ENCODE results near the gene SEC31A.

DNA sequence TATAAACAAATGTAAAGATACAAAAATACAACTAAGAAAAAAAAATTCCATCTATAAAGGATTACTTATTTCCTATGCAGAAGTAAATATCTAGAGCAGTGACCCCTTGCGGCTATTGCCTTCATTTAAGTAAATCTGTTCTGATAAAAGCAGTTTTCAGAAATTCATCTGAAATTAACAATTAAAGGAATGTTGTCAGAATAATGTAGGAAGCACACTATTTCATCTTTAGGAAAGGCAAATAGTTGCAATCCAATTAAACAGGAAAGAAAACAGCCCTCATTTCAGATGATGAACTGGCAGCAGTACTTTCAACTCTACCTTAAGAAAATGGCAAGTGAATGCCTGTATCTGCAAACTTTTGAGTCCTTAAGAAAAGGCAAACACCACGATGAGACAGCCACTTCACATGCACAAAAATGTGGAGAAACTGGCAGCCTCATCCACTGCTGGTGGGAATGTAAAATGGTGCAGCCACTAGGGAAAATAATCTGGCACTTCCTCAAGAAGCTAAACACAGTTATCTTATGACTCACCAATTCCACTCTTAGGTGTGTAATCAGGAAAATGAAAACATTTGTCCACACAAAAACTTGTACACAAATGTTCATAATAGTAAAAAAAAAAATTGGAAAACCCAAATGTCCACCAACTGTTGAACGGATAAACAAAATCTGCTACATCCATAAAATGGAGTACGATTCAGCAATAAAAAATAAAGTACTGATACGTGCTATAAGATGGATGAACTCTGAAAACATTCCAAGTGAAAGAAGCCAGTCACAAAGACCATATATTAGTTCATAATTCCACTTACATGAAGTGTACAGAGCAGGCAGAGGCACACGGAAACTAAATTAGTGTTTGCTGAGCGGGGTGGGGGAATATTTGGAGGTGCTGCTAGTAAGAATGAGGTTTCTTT, 7.6 kb upstream of the SEC31A start:
- TF ChIP-seq, protein P1, sequence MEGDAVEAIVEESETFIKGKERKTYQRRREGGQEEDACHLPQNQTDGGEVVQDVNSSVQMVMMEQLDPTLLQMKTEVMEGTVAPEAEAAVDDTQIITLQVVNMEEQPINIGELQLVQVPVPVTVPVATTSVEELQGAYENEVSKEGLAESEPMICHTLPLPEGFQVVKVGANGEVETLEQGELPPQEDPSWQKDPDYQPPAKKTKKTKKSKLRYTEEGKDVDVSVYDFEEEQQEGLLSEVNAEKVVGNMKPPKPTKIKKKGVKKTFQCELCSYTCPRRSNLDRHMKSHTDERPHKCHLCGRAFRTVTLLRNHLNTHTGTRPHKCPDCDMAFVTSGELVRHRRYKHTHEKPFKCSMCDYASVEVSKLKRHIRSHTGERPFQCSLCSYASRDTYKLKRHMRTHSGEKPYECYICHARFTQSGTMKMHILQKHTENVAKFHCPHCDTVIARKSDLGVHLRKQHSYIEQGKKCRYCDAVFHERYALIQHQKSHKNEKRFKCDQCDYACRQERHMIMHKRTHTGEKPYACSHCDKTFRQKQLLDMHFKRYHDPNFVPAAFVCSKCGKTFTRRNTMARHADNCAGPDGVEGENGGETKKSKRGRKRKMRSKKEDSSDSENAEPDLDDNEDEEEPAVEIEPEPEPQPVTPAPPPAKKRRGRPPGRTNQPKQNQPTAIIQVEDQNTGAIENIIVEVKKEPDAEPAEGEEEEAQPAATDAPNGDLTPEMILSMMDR (IDR thresholded peaks at IDR 0.05) = peak in 2 of 4 experiments; percentile 18
- no peak for TF ChIP-seq POLR2A (IDR thresholded peaks at IDR 0.05)

All from uterus (tissue), 2 donors.